ENCODE measurements around the gene TAAR2.
"Not testable (repeated sequence)": the region's sequence is repeated elsewhere in the genome, so short reads cannot be mapped to it uniquely, and the experiment has no call there.

DNA sequence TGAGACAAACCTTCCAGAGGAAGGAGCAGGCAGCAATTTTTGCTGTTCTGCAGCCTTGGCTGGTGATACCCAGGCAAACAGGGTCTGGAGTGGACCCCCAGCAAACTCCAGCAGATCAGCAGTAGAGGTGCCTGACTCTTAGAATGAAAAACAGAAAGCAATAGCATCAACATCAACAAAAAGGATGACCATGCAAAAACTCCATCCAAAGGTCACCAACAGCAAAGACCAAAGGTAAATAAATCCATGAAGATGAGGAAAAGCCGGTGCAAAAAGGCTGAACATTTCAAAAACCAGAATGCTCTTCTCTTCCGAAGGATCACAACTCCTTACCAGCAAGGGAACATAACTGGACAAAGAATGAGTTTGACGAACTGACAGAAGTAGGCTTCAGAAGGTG, 11.8 kb upstream of the TAAR2 start:
- TF ChIP-seq, protein P1, sequence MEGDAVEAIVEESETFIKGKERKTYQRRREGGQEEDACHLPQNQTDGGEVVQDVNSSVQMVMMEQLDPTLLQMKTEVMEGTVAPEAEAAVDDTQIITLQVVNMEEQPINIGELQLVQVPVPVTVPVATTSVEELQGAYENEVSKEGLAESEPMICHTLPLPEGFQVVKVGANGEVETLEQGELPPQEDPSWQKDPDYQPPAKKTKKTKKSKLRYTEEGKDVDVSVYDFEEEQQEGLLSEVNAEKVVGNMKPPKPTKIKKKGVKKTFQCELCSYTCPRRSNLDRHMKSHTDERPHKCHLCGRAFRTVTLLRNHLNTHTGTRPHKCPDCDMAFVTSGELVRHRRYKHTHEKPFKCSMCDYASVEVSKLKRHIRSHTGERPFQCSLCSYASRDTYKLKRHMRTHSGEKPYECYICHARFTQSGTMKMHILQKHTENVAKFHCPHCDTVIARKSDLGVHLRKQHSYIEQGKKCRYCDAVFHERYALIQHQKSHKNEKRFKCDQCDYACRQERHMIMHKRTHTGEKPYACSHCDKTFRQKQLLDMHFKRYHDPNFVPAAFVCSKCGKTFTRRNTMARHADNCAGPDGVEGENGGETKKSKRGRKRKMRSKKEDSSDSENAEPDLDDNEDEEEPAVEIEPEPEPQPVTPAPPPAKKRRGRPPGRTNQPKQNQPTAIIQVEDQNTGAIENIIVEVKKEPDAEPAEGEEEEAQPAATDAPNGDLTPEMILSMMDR (IDR thresholded peaks at IDR 0.05; ENCODE audit: borderline replicate concordance, extremely low read depth, low read length, poor library complexity, severe bottlenecking): not testable (repeated sequence)
- TF ChIP-seq EZH2 (IDR thresholded peaks at IDR 0.05; ENCODE audit: borderline replicate concordance, low read depth, low read length, severe bottlenecking): not testable (repeated sequence)
